ENCODE results near the gene KPNA1.
"Not testable (repeated sequence)": the region's sequence is repeated elsewhere in the genome, so short reads cannot be mapped to it uniquely, and the experiment has no call there.

The KPNA1 gene

DNA sequence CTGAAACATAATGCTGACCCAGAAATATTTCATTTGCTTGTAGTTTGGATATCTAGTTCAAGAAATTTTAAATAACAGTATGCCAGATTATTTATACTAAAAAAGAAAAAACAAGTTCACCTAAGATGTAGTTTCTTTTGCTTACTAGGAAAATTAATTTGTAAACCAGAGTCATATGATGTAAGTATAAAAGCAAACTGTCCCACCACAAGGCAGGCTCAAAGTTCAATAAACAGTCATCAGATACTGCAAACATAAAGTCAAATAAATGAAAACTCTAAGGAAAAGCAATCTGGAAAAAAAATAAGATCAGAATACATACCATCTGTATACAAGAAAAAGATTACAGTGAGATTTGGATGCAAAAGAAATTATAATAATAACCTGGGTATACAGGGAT lies 58.7 kb downstream of the KPNA1 start:
- no peaks in the 10 kb centered on the region for H3K4me1 ChIP-seq (ENCODE audit: control insufficient read depth, insufficient read depth, low read length, unreplicated experiment)
- H3K36me3 ChIP-seq (ENCODE audit: insufficient read depth, low read length): peaks cover 44% of the 10 kb centered on the region
- no peak overlapping the region for H3K4me3 ChIP-seq (ENCODE audit: low read depth, low read length)
- H3K79me2 ChIP-seq (ENCODE audit: control insufficient read depth, insufficient read depth, low read length, unreplicated experiment): peaks cover under 1% of the 10 kb centered on the region
- H3K27ac ChIP-seq (ENCODE audit: low read depth, low read length): no peak overlapping the region
- no peaks in the 10 kb centered on the region for H3K27me3 ChIP-seq (ENCODE audit: insufficient read depth, low read length)
- H2AFZ ChIP-seq (ENCODE audit: low read length, unreplicated experiment): no peak overlapping the region

DNA sequence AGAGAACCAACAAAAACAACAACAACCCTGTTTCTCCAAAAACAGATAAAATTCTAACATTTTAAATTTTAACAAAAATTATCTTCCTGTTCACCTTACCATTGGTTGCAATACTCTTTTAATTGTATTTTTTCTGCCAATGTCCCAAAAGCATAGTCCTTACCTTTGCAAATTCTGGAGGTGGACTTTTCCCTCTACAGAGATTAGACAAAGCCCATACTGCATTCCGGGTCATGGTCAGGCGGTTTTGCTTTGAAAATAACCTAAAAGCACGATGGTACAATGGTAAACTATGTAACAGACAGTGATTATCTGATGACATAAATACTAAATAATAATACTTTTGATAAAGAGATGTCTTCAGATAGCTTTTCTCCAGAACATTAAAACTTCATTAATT lies 63.4 kb downstream of the KPNA1 start:
- Histone ChIP-seq H3K79me2 (ENCODE audit: control insufficient read depth, insufficient read depth, low read length, unreplicated experiment) (peaks cover 5% of the 10 kb centered on the region), H2AFZ (ENCODE audit: low read length, unreplicated experiment) (no peak overlapping the region), H3K27ac (ENCODE audit: low read depth, low read length) (no peak overlapping the region), H3K27me3 (ENCODE audit: insufficient read depth, low read length) (no peaks in the 10 kb centered on the region), H3K36me3 (ENCODE audit: insufficient read depth, low read length) (peaks cover 51% of the 10 kb centered on the region), H3K4me3 (ENCODE audit: low read depth, low read length) (no peak overlapping the region), H3K4me1 (ENCODE audit: control insufficient read depth, insufficient read depth, low read length, unreplicated experiment) (no peaks in the 10 kb centered on the region)

DNA sequence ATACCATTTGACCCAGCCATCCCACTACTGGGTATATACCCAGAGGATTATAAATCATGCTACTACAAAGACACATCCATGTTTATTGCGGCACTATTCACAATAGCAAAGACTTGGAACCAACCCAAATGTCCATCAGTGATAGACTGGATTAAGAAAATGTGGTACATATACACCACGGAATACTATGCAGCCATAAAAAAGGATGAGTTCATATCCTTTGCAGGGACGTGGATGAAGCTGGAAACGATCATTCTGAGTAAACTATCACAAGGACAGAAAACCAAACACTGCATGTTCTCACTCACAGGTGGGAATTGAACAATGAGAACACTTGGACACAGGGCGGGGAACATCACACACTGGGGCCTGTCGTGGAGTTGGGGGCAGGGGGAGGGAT lies 66.5 kb downstream of the KPNA1 start:
- not testable (repeated sequence) for H3K27me3 ChIP-seq (ENCODE audit: insufficient read depth, low read length); H3K79me2 ChIP-seq (ENCODE audit: control insufficient read depth, insufficient read depth, low read length, unreplicated experiment); H3K27ac ChIP-seq (ENCODE audit: low read depth, low read length); H3K4me1 ChIP-seq (ENCODE audit: control insufficient read depth, insufficient read depth, low read length, unreplicated experiment); H3K4me3 ChIP-seq (ENCODE audit: low read depth, low read length); H2AFZ ChIP-seq (ENCODE audit: low read length, unreplicated experiment)
- H3K36me3 ChIP-seq (ENCODE audit: insufficient read depth, low read length): peaks cover 35% of the 10 kb centered on the region

DNA sequence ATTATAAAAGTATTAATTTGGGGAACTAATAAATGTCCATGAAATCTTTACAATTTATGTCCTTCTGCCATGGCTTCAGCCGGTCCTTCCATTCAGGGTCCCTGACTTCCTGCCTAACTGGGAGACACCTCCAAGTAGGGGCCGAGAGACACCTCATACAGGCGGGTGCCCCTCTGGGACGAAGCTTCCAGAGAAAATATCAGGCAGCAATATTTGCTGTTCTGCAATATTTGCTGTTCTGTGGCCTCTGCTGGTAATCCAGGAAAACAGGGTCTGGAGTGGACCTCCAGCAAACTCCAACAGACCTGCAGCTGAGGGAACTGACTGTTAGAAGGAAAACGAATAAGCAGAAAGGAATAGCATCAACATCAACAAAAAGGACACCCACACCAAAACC lies 70.2 kb downstream of the KPNA1 start:
- H3K36me3 ChIP-seq (ENCODE audit: insufficient read depth, low read length): peaks cover 27% of the 10 kb centered on the region
- H3K27me3 ChIP-seq (ENCODE audit: insufficient read depth, low read length); H2AFZ ChIP-seq (ENCODE audit: low read length, unreplicated experiment); H3K4me3 ChIP-seq (ENCODE audit: low read depth, low read length); H3K79me2 ChIP-seq (ENCODE audit: control insufficient read depth, insufficient read depth, low read length, unreplicated experiment); H3K27ac ChIP-seq (ENCODE audit: low read depth, low read length); H3K4me1 ChIP-seq (ENCODE audit: control insufficient read depth, insufficient read depth, low read length, unreplicated experiment): not testable (repeated sequence)

DNA sequence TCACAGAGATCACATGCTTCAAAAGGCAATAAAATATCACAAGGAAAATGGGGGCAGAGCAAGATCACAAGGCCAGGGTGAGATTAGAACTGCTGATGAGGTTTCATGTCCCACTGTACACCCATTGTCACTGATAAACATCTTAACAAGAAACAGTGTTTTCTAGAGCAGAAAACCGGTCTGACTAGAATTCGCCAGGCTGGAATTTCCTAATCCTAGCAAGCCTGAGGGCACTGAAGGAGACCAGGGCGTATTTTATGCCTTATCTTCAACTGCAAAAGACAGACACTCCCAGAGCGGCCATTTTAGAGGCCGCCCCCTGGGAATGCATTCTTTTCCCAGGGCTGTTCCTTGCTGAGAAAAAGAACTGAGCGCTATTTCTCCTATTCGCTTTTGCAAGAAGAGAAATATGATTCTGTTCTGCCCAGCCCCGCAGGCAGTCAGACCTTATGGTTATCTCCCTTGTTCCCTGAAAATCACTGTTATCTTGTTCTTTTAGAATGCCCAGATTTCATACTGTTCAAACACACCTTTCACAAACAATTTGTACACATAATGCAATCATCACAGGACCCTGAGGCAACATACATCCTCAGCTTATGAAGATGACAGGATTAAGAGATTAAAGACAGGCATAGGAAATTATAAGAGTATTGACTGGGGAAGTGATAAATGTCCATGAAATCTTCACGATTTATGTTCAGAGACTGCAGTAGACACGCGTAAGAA lies 70.8 kb downstream of the KPNA1 start:
- not testable (repeated sequence) for H3K4me3 ChIP-seq (ENCODE audit: low read depth, low read length); H3K27me3 ChIP-seq (ENCODE audit: insufficient read depth, low read length); H3K79me2 ChIP-seq (ENCODE audit: control insufficient read depth, insufficient read depth, low read length, unreplicated experiment); H3K4me1 ChIP-seq (ENCODE audit: control insufficient read depth, insufficient read depth, low read length, unreplicated experiment); H2AFZ ChIP-seq (ENCODE audit: low read length, unreplicated experiment); H3K27ac ChIP-seq (ENCODE audit: low read depth, low read length)
- H3K36me3 ChIP-seq (ENCODE audit: insufficient read depth, low read length): peaks cover 27% of the 10 kb centered on the region

DNA sequence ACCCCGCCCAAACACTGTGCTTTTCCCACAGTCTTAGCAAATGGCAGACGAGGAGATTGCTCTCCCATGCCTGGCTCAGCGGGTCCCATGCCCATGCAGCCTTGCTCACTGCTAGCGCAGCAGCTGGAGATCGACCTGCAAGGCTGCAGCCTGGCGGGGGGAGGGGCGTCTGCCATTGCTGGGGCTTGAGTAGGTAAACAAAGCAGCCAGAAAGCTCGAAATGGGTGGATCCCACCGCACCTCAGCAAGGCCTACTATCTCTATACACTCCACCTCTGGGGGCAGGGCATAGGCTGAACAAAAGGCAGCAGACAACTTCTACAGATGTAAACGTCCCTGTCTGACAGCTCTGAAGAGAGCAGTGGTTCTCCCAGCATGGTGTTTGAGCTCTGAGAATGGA lies 71.6 kb downstream of the KPNA1 start:
- H3K4me1 ChIP-seq (ENCODE audit: control insufficient read depth, insufficient read depth, low read length, unreplicated experiment): no peaks in the 10 kb centered on the region
- H3K27ac ChIP-seq (ENCODE audit: low read depth, low read length): no peak overlapping the region
- peaks cover 4% of the 10 kb centered on the region for H3K79me2 ChIP-seq (ENCODE audit: control insufficient read depth, insufficient read depth, low read length, unreplicated experiment)
- H3K36me3 ChIP-seq (ENCODE audit: insufficient read depth, low read length): peaks cover 31% of the 10 kb centered on the region
- no peak overlapping the region for H2AFZ ChIP-seq (ENCODE audit: low read length, unreplicated experiment)
- H3K27me3 ChIP-seq (ENCODE audit: insufficient read depth, low read length): no peaks in the 10 kb centered on the region
- H3K4me3 ChIP-seq (ENCODE audit: low read depth, low read length): no peak overlapping the region

DNA sequence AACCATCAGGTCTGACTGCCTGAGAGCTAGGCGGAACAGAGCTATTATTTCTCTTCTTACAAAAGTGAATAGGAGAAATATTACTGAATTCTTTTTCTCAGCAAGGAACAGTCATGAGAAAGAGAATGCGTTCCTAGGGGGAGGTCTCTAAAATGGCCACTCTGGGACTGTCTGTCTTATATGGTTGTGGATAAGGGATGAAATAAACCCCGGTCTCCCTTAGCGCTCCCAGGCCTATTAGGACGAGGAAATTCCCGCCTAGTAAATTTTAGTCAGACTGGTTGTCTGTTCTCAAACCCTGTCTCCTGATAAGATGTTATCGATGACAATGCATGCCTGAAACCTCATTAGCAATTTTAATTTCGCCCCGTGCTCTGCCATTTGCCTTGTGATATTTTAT lies 78.8 kb downstream of the KPNA1 start:
- no peak overlapping the region for H3K4me3 ChIP-seq (ENCODE audit: low read depth, low read length)
- no peaks in the 10 kb centered on the region for H3K4me1 ChIP-seq (ENCODE audit: control insufficient read depth, insufficient read depth, low read length, unreplicated experiment)
- peaks cover 53% of the 10 kb centered on the region for H3K36me3 ChIP-seq (ENCODE audit: insufficient read depth, low read length)
- H3K27ac ChIP-seq (ENCODE audit: low read depth, low read length): no peak overlapping the region
- H3K27me3 ChIP-seq (ENCODE audit: insufficient read depth, low read length): no peaks in the 10 kb centered on the region
- H2AFZ ChIP-seq (ENCODE audit: low read length, unreplicated experiment): no peak overlapping the region
- no peaks in the 10 kb centered on the region for H3K79me2 ChIP-seq (ENCODE audit: control insufficient read depth, insufficient read depth, low read length, unreplicated experiment)

DNA sequence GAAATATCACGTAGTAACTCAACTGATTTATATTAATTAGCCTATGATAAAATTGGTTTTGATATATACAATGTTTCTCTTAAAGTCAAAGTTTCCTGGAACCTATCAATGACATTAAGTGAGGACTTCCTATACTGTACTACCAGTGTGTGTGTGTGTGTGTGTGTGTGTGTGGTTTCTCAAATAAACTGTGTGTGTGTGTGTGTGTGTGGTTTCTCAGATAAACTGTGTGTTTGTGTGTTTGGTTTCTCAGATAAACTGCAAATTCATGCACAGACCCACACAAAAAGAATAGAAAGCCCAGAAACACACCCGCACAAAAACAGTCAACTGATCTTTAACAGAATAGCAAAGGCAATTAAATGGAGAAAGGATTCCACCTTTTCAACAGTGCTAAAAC lies 84.4 kb downstream of the KPNA1 start:
- no peak overlapping the region for H2AFZ ChIP-seq (ENCODE audit: low read length, unreplicated experiment)
- peaks cover 8% of the 10 kb centered on the region for H3K4me1 ChIP-seq (ENCODE audit: control insufficient read depth, insufficient read depth, low read length, unreplicated experiment)
- no peak overlapping the region for H3K27ac ChIP-seq (ENCODE audit: low read depth, low read length)
- peaks cover 55% of the 10 kb centered on the region for H3K36me3 ChIP-seq (ENCODE audit: insufficient read depth, low read length)
- no peaks in the 10 kb centered on the region for H3K27me3 ChIP-seq (ENCODE audit: insufficient read depth, low read length)
- no peaks in the 10 kb centered on the region for H3K79me2 ChIP-seq (ENCODE audit: control insufficient read depth, insufficient read depth, low read length, unreplicated experiment)
- no peak overlapping the region for H3K4me3 ChIP-seq (ENCODE audit: low read depth, low read length)

DNA sequence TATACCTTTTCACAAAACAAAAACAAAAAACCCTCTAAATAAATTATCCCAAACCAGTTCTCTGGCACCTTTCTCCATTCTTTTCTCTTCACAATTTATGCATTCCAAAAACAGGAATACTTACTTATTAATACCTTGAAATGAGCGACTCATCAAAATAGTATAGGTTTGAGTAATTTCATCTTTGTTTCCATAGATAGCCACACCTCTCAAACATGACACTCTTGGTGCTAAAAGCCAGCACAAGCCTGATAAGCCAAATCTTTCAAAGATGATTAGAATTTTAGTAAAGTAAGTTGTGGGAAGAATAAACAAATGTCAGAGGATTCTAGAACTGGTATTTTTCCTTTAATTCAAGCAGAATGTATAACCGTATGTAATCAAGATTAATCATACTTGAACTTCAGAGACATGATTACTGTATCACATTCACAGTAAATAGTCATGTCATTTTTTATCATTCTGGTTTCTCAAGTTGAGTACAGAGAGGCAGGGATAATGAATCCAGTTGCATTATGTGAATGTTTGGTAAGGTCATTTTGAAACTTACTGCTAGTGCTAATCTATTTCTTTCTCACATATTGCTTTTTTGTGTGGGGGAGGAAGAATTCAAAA lies 86.8 kb downstream of the KPNA1 start:
- Histone ChIP-seq H3K79me2 (ENCODE audit: control insufficient read depth, insufficient read depth, low read length, unreplicated experiment) (no peaks in the 10 kb centered on the region), H3K4me1 (ENCODE audit: control insufficient read depth, insufficient read depth, low read length, unreplicated experiment) (peaks cover 8% of the 10 kb centered on the region), H3K36me3 (ENCODE audit: insufficient read depth, low read length) (peaks cover 50% of the 10 kb centered on the region), H3K27me3 (ENCODE audit: insufficient read depth, low read length) (no peaks in the 10 kb centered on the region), H3K4me3 (ENCODE audit: low read depth, low read length) (no peak overlapping the region), H3K27ac (ENCODE audit: low read depth, low read length) (peak overlapping the region; percentile 18), H2AFZ (ENCODE audit: low read length, unreplicated experiment) (no peak overlapping the region)

DNA sequence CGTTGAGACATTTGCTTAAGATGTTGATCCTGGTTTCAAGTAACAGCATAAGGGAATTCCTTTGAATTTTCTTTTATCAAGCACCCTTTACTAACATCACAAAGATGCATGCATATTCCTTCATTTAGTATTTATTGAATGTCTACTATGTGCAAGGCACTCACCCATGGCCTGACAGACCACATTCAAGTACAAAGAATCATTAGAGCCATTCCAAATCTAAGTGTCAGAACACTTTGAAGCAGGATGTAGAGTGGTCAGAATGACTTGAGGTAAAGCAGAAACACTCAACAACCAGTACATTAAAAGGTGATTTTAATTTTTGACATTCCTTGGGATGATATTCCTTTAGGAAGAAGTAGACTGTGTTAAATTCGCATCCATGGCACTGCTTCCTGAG lies 92.9 kb downstream of the KPNA1 start:
- peaks cover 34% of the 10 kb centered on the region for H3K36me3 ChIP-seq (ENCODE audit: insufficient read depth, low read length)
- no peak overlapping the region for H2AFZ ChIP-seq (ENCODE audit: low read length, unreplicated experiment)
- H3K4me1 ChIP-seq (ENCODE audit: control insufficient read depth, insufficient read depth, low read length, unreplicated experiment): no peaks in the 10 kb centered on the region
- H3K27ac ChIP-seq (ENCODE audit: low read depth, low read length): no peak overlapping the region
- H3K4me3 ChIP-seq (ENCODE audit: low read depth, low read length): no peak overlapping the region
- H3K27me3 ChIP-seq (ENCODE audit: insufficient read depth, low read length): no peaks in the 10 kb centered on the region
- H3K79me2 ChIP-seq (ENCODE audit: control insufficient read depth, insufficient read depth, low read length, unreplicated experiment): peaks cover 15% of the 10 kb centered on the region

DNA sequence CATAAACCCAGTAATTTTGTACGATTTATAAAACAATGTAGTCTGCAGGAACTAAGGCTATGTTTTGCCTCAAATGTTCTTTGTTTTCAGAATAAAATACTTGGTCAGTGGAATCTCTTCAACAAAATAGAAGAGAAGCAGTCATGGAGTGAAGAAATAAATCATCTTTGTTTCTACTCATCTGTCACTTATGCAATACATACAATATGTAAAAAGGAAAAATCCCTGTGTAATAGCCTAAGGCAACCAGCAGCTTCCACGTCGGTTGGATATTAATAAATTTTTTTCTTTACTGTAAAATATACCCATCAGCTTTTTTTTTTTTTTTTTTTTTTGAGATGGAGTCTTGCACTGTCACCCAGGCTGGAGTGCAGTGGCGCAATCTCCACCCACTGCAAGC lies 93.6 kb downstream of the KPNA1 start:
- Histone ChIP-seq H3K4me1 (ENCODE audit: control insufficient read depth, insufficient read depth, low read length, unreplicated experiment) (no peaks in the 10 kb centered on the region), H3K27me3 (ENCODE audit: insufficient read depth, low read length) (no peaks in the 10 kb centered on the region), H2AFZ (ENCODE audit: low read length, unreplicated experiment) (no peak overlapping the region), H3K4me3 (ENCODE audit: low read depth, low read length) (no peak overlapping the region), H3K36me3 (ENCODE audit: insufficient read depth, low read length) (peaks cover 27% of the 10 kb centered on the region), H3K27ac (ENCODE audit: low read depth, low read length) (no peak overlapping the region), H3K79me2 (ENCODE audit: control insufficient read depth, insufficient read depth, low read length, unreplicated experiment) (peaks cover 22% of the 10 kb centered on the region)
